GM18858 (cell line): ENCODE results near the gene TRABD2A.
"Not testable (repeated sequence)": the region's sequence is repeated elsewhere in the genome, so short reads cannot be mapped to it uniquely, and the experiment has no call there.

Experiments used
- ATAC-seq: cut with Tn5 transposase; IDR thresholded peaks from one replicate; pipeline ENCODE4 v1.9.1; 2021; ENCODE audit not compliant: unreplicated experiment

TRABD2A gene

DNA sequence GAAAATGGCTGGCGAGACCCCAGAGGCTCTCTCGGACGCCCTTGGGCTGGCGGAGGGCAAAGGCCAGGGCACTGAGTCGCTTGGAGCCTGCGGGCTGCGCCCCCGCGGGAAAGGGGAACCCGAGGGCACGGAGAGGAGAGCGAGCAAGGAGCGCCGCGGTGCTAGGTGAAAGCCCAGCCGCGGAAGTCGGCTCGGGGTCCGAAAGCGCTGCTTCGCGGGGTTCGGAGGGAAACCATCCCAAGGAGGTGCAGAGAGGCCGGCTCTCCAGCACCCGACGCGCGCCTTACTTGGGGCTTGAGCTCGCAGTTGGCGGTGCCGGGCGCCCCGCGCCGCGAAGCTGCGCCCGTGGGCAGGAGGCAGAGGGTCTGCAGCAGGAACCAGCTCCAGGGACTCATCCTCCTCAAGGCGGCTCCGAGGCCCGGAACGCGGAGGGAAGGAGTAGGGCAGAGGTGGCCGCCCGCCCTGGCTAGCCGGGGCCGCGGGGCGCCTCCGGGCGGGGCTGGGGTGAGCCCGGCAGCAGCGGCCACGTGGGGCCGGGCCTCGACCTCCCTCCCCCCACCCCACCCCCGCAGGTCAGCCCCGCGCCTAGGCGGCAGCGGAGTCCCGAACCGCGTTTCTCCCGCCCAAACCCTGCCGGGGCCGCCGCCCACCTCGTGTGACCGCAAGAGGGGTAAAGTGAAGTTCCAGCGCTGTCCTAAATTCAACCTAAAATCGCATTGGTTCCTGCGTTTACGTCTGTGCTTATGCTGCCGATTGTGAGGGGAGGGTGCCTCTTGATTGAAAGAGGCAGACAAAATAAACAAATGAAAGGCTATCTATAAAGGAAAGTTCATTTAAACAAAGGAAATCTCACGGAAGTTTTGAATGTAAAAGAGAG, at the start of gene TRABD2A:
TSS of gene TRABD2A (minus strand) at position 440 of the 877 bp plus-strand sequence. CDS start at position 395, 45 bp downstream.
- ATAC-seq = no peak

DNA sequence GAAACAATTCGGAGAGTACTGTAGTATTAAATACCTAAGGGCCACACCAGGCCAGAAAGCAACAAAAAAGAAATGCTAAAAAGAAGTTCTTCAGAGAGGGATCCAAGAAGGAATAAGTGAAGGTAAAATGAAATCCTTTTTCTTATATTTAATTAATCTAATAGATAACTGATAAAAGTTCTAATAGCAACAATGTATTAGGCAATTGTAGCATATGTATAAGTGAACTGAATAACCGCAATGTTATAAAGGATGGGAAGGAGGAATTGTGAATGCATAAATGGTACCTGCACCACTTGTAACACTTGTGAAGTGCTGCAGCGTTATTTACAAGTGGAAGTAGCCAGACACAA, 46.4 kb upstream of the TRABD2A start:
- no peak for ATAC-seq

DNA sequence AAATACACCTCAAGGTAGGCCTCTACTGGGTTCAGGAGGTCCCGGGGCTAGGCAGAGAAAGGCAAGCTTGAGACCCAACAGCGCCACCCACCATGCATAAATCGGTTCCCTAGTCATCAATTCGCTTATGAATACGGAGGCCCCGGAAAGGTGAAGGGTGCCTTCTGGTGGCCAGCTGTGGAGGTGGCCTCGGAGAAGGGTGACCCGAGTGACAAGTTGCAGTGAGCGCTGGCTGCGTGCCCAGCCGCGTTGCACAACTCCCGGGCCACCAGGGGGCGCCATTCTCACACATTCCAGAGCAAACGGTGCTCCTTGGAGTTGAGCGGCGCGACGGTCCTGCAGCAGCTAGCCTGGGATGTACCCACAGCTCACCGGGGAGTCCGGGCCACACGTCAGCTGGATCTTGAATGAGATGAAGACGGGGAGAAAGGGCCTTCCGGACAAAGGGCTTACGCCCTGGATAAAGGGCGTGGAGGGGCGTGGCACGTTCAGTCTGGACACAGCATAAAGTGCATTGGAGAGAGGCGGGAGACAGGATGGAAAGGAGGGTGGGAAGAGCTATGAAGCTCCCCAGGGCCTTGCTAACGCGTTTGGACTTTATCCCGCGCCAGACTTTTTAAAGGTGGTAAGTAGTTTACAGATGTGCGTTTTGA, 45.0 kb upstream of the TRABD2A start:
- peak; percentile 78 for ATAC-seq

DNA sequence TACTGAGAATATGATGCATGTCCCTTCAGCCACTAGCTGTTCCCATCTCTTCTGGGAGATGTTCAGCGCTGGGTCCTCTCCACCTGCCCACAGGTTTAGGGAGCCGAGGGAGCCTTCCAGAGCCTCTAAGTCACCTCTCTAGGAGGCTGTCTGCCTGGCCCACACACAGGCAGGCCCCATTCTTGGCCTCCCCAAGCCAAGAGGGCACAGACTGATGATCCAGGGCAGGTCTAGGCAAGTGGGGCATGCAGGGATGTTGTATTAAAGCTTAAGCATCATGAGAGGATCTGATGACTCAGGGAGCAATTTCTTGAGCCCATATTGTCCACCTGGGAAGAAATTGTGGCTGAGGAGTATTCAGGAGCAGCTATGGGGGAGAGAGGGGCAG, 44.4 kb upstream of the TRABD2A start:
- no peak for ATAC-seq

- peak; percentile 20 for ATAC-seq
Observed at GRCh38 chr2:84924173-84925106, 43.6 kb upstream of the TRABD2A start.

GRCh38 chr2:84923009-84923408, 42.1 kb upstream of the TRABD2A start:
- ATAC-seq = no peak

DNA sequence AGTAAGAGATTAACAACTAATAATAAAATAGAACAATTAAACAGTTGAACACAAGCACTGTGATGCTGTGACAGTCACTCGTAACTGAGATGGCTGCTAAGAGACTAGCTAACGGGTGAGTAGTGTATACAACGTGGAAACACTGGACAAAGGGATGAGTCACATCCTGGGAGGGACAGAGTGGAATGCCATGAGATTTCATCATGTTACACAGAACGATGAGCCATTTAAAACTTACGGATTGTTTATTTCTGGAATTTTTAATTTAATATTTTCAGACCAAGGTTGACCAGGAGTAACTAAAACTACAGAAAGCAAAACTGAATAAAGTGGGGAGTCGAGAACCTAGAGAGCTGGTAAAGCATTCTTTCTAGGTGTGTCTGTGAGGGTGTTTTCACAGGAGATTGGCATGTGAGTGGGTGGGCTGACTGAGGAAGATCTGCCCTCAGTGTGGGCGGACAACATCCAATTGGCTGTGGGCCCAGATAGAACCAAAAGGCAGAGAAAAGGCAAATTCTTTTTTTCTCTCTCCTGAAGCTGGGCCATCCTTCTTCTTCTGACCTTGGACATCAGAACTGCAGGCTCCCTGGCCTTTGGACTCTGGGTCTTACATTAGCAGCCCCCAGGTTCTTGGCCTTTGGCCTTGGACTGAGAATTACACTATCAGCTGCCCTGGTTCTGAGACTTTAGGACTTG, 39.1 kb upstream of the TRABD2A start:
- peak; percentile 32 for ATAC-seq

GRCh38 chr2:84918430-84918829, 37.5 kb upstream of the TRABD2A start:
- no peak for ATAC-seq

DNA sequence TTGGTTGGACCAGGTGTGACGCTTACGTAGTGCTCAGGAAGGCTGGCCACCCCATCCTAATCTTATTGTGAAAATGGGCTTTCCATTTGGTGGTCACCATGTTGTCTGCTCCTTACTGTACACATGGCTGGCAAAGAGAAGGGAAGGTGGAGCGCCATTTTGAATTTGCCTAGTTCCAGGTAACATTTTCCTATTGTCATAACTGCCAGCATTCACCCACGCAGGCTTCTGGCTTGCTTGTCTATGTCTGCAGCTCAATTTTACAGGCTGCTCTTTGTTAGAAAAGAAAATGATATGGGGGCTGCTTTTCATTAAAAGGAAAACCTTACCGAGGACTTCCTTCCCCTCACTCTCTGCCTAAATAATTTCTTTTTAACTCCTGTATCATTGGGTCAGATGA, 36.9 kb upstream of the TRABD2A start:
- ATAC-seq = not testable (repeated sequence)

GRCh38 chr2:84915675-84916074, 34.8 kb upstream of the TRABD2A start:
- ATAC-seq = not testable (repeated sequence)

GRCh38 chr2:84914334-84914733, 33.5 kb upstream of the TRABD2A start:
- no peak for ATAC-seq

GRCh38 chr2:84912984-84913383, 32.1 kb upstream of the TRABD2A start:
- no peak for ATAC-seq

- no peak for ATAC-seq
Observed at GRCh38 chr2:84911135-84911678, 30.3 kb upstream of the TRABD2A start.

- no peak for ATAC-seq
Observed at GRCh38 chr2:84908948-84909713, 28.2 kb upstream of the TRABD2A start.

GRCh38 chr2:84906900-84907714, 26.2 kb upstream of the TRABD2A start:
- no peak for ATAC-seq

DNA sequence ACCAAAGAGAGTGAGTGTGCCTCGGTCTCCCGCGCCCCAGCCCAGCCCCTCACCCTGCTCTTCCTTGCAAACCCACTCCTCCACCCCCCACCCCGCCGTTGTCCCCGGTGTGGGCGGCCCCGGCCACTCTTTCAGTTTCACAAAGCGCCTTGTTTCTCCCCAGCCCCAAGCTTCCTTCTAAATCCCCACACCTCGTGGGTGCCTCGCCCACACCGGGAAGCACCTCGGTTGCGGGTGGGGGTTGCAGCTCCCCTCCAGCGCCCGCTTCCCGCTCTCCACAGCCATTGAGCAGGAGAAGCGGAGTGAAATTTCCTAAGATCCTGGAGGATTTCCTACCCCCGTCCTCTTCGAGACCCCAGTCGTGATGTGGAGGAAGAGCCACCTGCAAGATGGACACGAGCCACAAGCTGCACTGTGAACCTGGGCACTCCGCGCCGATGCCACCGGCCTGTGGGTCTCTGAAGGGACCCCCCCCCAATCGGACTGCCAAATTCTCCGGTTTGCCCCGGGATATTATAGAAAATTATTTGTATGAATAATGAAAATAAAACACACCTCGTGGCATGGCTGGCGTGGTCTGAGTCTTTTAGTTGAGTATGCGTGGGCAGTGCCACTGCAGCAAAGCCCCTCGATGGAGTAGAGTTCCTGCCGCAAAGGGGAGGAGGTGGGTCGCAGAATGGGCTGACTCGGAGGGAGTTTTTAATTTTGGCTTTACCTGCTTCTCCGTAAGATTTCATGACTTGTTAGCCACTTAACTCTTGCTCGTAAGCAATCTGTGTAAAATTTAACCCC, 25.4 kb upstream of the TRABD2A start:
- no peak for ATAC-seq

DNA sequence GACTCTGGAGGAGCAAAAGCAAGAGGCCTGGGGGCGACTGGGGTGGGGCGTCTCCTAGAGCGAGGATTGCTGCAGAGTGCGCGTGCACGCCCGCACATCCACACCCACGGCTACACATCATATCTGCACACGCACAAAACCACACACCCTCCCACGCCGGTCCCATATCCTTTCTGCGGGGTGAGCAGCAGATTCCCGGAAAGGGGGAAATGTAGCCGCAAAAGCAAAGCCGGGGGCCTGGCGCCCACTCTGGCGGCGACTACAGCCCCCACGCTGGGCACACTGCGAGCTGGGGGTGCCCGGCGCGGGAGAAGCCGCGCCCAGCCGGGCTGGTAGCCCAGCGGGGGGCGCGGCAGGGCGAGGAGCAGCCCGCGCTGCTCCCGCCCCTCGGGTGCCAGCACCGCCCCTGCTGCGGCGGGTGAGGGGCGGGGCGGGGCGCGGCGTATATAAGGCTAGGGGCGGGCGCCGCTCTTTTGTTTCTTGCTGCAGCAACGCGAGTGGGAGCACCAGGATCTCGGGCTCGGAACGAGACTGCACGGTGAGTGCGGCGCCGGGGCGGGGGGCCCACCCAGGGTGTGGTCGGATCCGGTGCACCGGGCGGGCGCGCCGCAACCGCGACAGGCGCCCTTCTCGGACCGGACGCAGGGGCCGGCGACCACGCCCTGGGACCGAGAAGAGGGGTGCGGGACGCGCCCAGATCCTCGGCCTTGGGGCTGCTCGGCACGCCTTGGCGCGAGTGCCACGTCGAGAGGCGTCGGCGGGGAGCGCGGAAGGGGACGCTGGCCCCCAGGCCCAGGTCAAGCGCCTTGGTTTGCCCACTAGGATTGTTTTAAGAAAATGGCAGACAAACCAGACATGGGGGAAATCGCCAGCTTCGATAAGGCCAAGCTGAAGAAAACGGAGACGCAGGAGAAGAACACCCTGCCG, 24.6 kb upstream of the TRABD2A start, which contains the start of gene TMSB10:
TSS of gene TMSB10 (plus strand) at position 476 of the 927 bp plus-strand sequence.
- peak; percentile 54 for ATAC-seq
